ENCODE measurements around the gene DAPK1. TPM values are rescaled to one million over a fixed set of nuclear protein-coding genes. Genes with fewer than 3 reads are reported as not detected.

Gene DAPK1
- total RNA-seq, 2 donors from 2014 or later, result 39.1 to 40.6 TPM

DNA sequence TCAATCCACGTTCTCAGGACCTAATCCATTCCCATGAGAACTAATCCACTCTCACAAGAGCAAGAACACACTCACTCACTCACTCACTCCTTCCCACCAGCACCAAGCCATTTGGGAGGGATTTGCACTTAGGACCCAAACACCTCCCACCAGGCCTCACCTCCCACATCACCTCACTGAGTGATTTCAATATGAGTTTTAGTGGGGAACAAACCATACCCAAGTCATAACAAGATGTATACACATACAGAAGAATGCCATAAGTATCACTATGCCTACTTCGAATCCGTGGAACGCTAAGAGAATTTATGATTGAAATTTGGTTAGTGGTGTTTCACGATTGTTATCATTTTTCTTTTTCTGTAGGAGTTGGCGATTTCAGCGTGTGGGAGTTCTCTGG lies 199.0 kb downstream of the DAPK1 start:
- H3K9me3 ChIP-seq, result no peaks in the 10 kb centered on the region
- H3K27me3 ChIP-seq (replicated peaks; ENCODE audit: insufficient read depth), result no peaks in the 10 kb centered on the region
- H3K4me1 ChIP-seq (ENCODE audit: control insufficient read depth in 1 of 2, low read depth in 2 of 2), result no peaks in the 10 kb centered on the region
- no peak overlapping the region for H3K27ac ChIP-seq
- no peak for DNase-seq (ENCODE audit: low spot score)
- no peak for ATAC-seq (ENCODE audit: insufficient number of reproducible peaks, low FRiP score, low read depth)
- TF ChIP-seq, protein P1, sequence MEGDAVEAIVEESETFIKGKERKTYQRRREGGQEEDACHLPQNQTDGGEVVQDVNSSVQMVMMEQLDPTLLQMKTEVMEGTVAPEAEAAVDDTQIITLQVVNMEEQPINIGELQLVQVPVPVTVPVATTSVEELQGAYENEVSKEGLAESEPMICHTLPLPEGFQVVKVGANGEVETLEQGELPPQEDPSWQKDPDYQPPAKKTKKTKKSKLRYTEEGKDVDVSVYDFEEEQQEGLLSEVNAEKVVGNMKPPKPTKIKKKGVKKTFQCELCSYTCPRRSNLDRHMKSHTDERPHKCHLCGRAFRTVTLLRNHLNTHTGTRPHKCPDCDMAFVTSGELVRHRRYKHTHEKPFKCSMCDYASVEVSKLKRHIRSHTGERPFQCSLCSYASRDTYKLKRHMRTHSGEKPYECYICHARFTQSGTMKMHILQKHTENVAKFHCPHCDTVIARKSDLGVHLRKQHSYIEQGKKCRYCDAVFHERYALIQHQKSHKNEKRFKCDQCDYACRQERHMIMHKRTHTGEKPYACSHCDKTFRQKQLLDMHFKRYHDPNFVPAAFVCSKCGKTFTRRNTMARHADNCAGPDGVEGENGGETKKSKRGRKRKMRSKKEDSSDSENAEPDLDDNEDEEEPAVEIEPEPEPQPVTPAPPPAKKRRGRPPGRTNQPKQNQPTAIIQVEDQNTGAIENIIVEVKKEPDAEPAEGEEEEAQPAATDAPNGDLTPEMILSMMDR (IDR thresholded peaks at IDR 0.05), result no peak
- no peak overlapping the region for H3K4me3 ChIP-seq
- H3K36me3 ChIP-seq, result no peaks in the 10 kb centered on the region

DNA sequence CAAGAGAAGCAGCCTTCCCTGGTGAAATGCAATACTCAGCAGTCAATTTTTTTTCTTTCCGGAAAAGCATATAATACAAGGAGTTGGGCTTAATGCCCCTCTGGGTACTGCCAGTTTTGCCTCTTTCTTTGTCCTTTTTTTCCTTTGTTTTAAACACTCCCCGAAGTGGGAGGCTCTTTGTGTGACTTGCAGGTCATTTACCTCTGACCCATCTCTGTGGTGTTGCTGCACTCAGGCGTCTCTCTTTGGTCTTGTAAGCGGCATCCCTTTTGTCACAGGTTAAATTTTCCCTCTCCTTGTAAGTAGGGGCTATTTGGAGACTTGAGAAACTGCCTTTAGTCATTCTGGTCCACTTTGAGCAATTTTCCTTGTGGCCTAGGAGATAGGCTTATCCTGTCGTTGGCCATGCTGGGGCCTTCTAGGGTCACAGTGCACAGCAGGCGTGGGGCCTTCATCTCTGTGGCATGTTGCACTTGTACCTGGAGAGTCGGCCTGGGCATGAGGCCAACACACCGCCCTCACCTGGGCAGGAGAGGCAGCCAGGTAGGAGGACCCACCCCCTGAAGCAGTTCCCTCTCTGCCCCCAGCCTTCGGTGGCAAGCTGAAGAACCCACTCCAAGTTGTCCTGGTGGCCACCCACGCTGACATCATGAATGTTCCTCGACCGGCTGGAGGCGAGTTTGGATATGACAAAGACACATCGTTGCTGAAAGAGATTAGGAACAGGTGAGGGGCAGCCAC lies 200.6 kb downstream of the DAPK1 start:
- Histone ChIP-seq H3K36me3 (no peaks in the 10 kb centered on the region), H3K27me3 (replicated peaks; ENCODE audit: insufficient read depth) (no peaks in the 10 kb centered on the region), H3K27ac (no peak overlapping the region), H3K4me1 (ENCODE audit: control insufficient read depth in 1 of 2, low read depth in 2 of 2) (no peaks in the 10 kb centered on the region), H3K4me3 (no peak overlapping the region), H3K9me3 (no peaks in the 10 kb centered on the region)
- DNase-seq (ENCODE audit: low spot score) (no peak), ATAC-seq (ENCODE audit: insufficient number of reproducible peaks, low FRiP score, low read depth) (no peak)
- TF ChIP-seq, protein P1 (IDR thresholded peaks at IDR 0.05), result no peak

DNA sequence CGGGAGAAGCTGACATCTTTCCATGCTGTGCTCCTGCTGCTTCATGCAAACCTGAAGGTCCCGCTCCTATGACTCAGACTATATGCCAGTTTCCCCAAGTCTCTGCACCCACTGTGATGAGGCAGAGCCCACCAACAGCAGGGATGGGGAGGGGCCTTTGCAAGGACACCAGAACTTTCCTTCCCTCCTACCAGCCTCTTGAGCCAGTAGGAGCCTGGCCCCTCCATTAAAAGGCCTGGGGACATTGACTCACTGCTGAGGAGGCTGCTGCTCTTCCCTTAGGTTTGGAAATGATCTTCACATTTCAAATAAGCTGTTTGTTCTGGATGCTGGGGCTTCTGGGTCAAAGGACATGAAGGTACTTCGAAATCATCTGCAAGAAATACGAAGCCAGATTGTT lies 202.2 kb downstream of the DAPK1 start:
- H3K27me3 ChIP-seq (replicated peaks; ENCODE audit: insufficient read depth), result no peaks in the 10 kb centered on the region
- no peaks in the 10 kb centered on the region for H3K4me1 ChIP-seq (ENCODE audit: control insufficient read depth in 1 of 2, low read depth in 2 of 2)
- no peaks in the 10 kb centered on the region for H3K36me3 ChIP-seq
- TF ChIP-seq, protein P1 (IDR thresholded peaks at IDR 0.05), result no peak
- no peaks in the 10 kb centered on the region for H3K9me3 ChIP-seq
- no peak overlapping the region for H3K27ac ChIP-seq
- DNase-seq (ENCODE audit: low spot score) (no peak), ATAC-seq (ENCODE audit: insufficient number of reproducible peaks, low FRiP score, low read depth) (no peak)
- no peak overlapping the region for H3K4me3 ChIP-seq

DNA sequence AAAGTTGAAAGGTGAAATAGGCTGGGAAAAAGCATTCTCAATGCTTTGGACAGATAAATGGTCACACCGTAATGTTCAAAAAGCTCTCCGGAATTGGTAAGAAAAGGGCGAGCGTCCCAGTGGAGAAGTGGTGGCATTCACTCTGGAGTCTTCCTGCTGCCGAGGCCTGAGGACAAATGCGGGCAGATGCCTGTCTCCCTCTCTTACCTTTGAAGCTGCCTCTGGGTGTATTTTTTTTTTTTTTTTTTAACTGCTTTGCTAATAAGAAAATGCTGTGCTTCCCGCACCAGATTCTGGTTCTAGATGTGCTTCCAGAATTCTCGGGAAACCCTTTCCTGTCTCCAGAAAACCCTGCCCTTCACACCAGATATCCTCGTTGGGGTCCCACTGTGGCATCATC lies 203.8 kb downstream of the DAPK1 start:
- ATAC-seq (ENCODE audit: insufficient number of reproducible peaks, low FRiP score, low read depth) (no peak), DNase-seq (ENCODE audit: low spot score) (no peak)
- H3K27me3 ChIP-seq (replicated peaks; ENCODE audit: insufficient read depth), result no peaks in the 10 kb centered on the region
- no peak overlapping the region for H3K27ac ChIP-seq
- no peak overlapping the region for H3K4me3 ChIP-seq
- H3K9me3 ChIP-seq, result no peaks in the 10 kb centered on the region
- no peaks in the 10 kb centered on the region for H3K4me1 ChIP-seq (ENCODE audit: control insufficient read depth in 1 of 2, low read depth in 2 of 2)
- H3K36me3 ChIP-seq, result no peaks in the 10 kb centered on the region
- TF ChIP-seq, protein P1 (IDR thresholded peaks at IDR 0.05), result no peak

DNA sequence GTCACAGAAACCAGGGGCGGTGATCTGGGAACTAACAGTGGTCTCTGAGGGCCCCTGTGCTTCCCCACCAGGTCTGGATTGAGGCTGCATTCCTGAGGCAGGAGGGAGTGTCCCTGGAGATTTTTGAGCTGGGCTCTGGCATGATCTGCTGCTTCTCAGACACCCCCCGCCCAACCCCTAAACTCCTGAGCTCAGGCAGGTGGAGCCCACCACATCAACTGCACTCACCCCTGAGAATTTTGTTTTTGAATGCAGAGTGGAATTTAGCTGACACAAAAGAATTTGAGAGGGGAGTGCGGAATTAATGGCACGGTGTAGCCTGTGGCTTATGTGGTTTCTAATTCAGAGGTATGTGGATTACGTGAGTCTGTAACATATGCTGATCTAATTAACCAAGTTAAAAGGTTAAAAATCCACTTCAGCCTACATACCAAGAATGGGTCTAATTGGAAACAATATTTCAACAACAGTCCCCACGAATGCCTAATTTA lies 204.3 kb downstream of the DAPK1 start:
- Histone ChIP-seq H3K4me3 (no peak overlapping the region), H3K27me3 (replicated peaks; ENCODE audit: insufficient read depth) (no peaks in the 10 kb centered on the region), H3K4me1 (ENCODE audit: control insufficient read depth in 1 of 2, low read depth in 2 of 2) (no peaks in the 10 kb centered on the region), H3K36me3 (no peaks in the 10 kb centered on the region), H3K27ac (no peak overlapping the region), H3K9me3 (no peaks in the 10 kb centered on the region)
- DNase-seq (ENCODE audit: low spot score) (no peak), ATAC-seq (ENCODE audit: insufficient number of reproducible peaks, low FRiP score, low read depth) (no peak)
- TF ChIP-seq, protein P1 (IDR thresholded peaks at IDR 0.05), result no peak
